HG03095 (cell line): Measurements from ENCODE around the gene AGGF1.
"Not testable (repeated sequence)": the region's sequence is repeated elsewhere in the genome, so short reads cannot be mapped to it uniquely, and the experiment has no call there.

Experiments used
- ATAC-seq: cut with Tn5 transposase; IDR thresholded peaks from one replicate; pipeline ENCODE4 v1.9.1; 2021; ENCODE audit warnings: moderate library complexity; ENCODE audit not compliant: unreplicated experiment

The AGGF1 gene

DNA sequence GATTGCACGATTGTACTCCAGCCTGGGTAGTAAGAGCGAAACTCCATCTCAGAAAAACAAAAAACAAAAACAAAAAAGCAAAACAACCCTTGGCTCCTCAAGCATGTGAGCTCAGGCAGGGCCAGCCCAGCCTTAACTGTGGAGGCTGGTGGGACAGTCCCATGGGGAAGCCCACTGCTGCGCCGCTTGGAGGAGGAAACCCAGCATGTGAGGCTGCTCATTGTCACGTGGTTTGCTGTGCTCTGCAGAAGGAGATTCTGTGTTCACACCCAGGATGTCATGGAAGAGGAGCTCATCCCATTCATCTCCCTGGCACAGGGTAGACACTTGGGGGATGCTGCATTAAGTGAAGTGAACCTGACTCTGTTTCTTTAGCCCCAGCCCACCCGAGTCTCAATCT, 52.9 kb downstream of the AGGF1 start:
- ATAC-seq: no peak

DNA sequence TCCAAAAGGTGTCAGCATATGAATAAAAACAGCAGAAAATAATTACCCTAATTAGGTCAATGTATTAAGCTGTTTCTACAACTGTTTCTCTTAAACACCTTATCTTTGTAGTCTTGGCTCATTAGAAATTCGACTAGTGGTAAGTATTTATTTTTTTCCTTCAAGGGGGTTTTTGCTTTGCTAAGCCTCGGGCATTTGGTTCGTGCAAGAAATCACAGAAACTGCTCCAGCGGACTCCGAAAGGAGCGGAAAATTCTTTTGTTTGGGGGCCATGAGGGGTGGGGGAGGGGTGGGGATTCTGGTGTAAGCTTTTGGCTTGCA, 56.1 kb downstream of the AGGF1 start:
- no peak for ATAC-seq

DNA sequence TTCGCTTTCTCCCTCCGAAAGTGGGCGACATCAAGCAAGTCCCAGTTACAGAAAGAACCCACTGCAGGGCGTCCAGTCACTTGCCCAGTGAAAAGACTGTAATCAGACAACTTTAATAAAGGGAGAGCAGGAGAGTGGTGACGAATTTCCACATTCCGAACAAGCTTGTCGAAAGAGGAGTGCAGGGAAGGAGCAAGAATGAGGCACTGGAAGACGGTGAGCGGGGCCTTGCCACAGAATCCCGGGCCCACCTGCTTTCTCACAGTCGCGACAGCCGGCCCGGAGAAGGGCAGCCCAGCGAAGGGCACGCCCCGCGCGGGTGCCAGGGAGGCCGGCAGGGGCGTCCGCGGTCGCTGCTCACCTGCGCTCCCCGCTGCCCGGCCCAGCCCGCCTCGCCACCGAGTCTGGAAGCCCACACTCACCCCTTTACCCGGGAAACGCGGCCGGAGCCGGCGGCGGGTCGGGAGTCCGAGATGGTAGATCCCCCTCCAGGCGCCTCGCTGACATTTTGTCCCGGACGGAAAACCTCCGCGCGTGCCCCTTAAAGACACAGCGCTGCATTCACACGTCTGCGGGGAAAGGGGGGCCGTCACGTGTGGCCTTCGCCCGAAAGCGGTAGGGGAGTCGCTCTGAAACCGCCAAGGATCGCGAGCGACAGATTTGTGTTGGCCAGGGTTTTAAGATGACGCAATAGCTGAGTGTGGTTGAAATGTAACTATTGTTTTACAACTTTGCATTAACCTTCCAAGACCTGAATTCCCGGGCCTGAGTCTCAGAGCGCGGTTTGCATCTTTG, 56.7 kb downstream of the AGGF1 start, which contains the start of gene ZBED3:
ZBED3 (minus strand) TSS at position 597 of the 795 bp plus-strand sequence. CDS start 9,407 bp downstream, outside the sequence.
- ATAC-seq: no peak

DNA sequence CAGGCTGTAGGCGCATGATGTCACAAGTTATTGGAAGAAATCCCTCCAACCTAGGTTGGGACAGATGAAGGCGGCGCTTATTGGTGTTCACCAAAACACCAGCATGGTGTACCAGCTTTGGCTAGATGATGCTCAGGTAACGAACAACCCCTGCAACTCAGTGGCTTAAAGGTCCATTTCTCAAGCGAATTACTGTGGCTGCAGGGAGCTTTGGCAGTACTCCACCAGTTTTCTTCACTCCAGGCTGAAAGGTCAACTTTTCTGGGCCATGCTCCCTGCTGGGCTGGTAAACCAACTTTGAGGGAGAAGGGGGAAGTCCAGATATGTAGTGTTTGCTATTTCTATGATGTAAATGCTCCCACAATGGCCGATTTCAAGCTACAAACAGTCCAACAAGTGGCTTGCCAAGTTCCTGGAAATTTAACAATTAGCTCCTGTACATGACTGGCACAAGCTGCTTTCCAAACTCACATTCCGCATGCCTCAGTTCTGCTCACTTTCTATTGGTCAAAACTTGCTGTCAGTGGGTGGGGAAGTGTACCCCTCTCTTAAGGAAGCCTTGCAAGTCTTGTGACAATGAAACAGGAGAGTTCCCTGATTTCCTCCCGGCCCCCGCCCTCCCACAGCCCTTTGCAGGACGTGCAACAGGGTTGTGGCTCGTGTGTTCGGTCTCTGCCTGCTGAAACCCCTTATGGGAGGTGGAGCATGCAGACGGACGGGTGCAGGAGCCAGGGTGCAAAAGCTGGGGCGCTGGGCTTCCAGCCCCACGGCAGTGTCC, 57.5 kb downstream of the AGGF1 start:
- ATAC-seq: no peak

DNA sequence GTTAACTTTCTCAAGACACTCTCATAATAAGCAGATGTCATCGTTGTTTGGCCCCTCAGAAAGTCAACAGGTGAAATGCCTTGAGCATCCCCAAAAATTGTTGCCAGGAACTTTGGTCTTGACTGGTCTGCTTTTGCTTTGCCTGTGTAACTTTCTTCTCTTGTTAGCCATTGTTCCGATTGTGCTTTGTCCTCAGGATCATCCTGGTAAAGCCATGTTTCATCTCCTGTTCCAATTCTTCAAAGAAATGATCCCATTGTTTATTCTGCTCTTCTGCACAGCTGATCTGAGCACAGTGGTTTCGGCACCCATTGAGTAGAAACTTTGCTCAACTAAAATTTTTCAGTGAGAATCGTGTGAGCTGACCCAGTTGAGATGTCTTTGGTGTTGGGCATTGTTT, 65.0 kb downstream of the AGGF1 start:
- ATAC-seq: no peak

DNA sequence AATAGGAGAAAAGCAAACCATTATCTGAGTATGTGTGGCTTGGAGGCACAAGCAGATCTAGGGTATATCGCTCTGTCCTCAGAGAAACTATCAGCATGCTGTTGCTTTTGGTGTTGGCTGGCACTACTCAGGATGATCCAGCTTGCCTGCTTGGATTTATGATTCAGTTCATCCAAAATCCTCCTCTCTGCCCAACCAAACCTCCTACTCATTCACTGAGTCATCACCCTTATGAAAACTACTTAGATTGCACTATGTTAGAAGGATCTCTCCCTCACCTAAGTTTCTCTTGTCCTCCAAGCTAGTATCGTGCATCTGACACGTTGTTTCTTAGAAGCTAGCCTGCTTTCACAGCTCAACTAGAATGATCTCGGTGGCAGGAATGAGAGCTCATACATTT, 71.1 kb downstream of the AGGF1 start:
- no peak for ATAC-seq

DNA sequence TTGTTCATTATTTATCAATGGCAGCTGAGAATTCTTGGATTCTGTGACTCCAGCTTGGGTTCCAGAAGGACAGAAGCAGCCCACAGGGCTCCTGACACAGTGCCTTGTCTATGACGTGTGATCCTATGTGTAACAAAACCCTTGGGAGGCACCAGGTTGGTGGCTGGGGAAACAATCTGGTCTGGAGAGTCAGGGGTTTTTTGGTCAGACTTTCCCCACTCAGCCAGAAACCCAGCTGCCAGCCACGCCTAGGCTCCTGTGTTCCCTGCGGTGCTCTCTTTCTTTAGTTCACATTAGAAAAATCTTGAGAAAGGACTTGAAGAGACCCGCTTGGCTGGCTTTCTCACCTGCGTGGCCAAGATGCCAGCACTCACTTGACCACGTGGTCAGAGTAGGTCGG, 72.3 kb downstream of the AGGF1 start:
- no peak for ATAC-seq

DNA sequence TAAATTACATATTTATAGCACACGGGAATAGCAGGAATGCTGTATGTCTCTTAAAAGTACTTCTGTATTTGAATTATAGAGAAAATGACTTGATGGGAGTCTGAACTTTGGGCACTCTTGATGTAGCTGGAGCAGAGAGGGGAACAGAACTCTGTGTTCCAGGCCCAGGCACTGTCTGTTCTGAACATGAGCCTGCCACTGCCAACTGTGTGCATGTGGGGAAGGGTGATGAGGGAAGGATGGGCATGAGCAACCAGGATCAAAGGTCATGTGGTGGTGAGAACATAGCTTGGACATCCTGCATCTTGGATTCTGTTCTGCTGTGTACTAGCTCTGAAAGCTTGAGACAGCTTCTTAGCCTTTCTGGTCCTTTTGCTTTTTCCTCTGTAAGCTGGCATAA, 73.3 kb downstream of the AGGF1 start:
- no peak for ATAC-seq

DNA sequence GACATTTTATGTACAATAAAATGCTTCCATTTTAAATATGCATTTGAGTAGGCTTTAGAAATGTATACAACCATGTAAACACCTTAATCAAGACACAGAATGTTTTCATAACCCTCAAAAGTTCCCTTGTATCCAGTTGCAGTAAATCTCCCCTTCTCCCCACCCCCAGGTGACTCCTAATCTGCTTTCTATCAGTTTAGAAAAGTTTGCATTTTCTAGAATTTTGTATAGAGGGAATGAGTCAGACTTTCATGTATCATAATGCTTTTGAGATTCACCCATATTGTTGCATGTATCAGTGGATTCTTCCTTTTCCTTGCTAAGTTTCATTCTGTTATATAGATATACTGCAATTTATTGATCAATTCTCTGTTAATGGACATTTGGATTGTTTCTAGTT, 74.6 kb downstream of the AGGF1 start:
- ATAC-seq: no peak

DNA sequence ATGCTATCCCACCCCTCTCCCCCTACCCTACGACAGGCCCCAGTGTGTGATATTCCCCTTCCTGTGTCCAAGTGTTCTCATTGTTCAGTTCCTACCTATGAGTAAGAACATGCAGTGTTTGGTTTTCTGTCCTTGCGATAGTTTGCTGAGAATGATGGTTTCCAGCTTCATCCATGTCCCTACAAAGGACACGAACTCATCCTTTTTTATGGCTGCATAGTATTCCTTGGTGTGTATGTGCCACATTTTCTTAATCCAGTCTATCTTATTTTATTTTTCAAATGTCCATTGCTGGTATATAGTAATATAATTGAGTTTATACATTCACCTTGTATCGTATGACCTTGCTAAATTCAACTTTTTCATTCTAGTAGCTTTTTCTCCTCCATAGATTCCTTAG, 76.8 kb downstream of the AGGF1 start:
- not testable (repeated sequence) for ATAC-seq
